Left lung (tissue), 10 donors: Measurements from ENCODE around the gene FAM228A. TPM values are rescaled to one million over a fixed set of nuclear protein-coding genes. Genes with fewer than 3 reads are reported as not detected.

Experiments
- ATAC-seq: fragments of 200-7000 bp; cut with Tn5 transposase; one replicate; pipeline ENCODE4 v1.9.1; 2020; ENCODE audit warnings: moderate library complexity
- DNase-seq, 4 donors: peaks; one replicate each; pipeline ENCODE4 v3.0.0-alpha.2; 2013 to 2020
- H3K27ac ChIP-seq, 2 donors: fragments of 200-600 bp; sonication (generic) in 1 of 2; one replicate each; pipeline versions ENCODE4 v1.5.0 to v1.8.0; 2020 to 2021
- H3K27me3 ChIP-seq, 2 donors: fragments of 200-600 bp; sonication (generic) in 1 of 2; one replicate each; pipeline versions ENCODE4 v1.5.0 to v1.8.0; 2020 to 2021
- H3K36me3 ChIP-seq, 2 donors: fragments of 200-600 bp; sonication (generic) in 1 of 2; one replicate each; pipeline versions ENCODE4 v1.5.0 to v1.8.0; 2020 to 2021
- H3K4me1 ChIP-seq, 2 donors: fragments of 200-600 bp; one replicate each; pipeline ENCODE4 v1.8.0; 2021
- H3K4me3 ChIP-seq, 2 donors: fragments of 200-600 bp; sonication (generic) in 1 of 2; one replicate each; pipeline versions ENCODE4 v1.5.0 to v1.8.0; 2020 to 2021; ENCODE audit warnings: mild to moderate bottlenecking in 1 of 2
- H3K9me3 ChIP-seq, 2 donors: fragments of 200-600 bp; sonication (generic) in 1 of 2; one replicate each; pipeline versions ENCODE4 v1.5.0 to v1.8.0; 2020 to 2021
- intact Hi-C, 2 donors: fragments of 100-400 bp; cut with DNase I; formaldehyde crosslinking; loops; one replicate each; pipeline versions ENCODE4 v1.11.2 to v1.14.2; 2022
- polyA plus RNA-seq, 6 donors: library from polyadenylated mRNA; unstranded; fragments of 120-200 nt; gene quantifications; one replicate each; pipeline ENCODE4 v1.2.1, GENCODE V29; 2013; ENCODE audit not compliant: insufficient read length in 6 of 6
- total RNA-seq, 2 donors: library from RNA; stranded (reverse); fragmentation: NEBNext Ultra II Directional; extraction: Animal tissue kit (Norgen Biotek cat#: 25700); gene quantifications; one replicate each; pipeline ENCODE4 v1.2.1, GENCODE V29; 2021
- TF ChIP-seq, protein P1 (sequence below), 2 donors: fragments of 200-600 bp; sonication (generic) in 1 of 2; IDR thresholded peaks; one replicate each; pipeline versions ENCODE4 v1.5.0 to v1.8.0; 2021; ENCODE audit warnings: antibody characterized with exemption in 2 of 2
- donor health status: DM: no; HTN: yes; CAD: no.
- donor health status: DM: no; HTN: no; CAD: no.

Gene FAM228A
- total and polyA plus RNA-seq, 8 donors = 0.41 to 3.4 (median 1.4) TPM

DNA sequence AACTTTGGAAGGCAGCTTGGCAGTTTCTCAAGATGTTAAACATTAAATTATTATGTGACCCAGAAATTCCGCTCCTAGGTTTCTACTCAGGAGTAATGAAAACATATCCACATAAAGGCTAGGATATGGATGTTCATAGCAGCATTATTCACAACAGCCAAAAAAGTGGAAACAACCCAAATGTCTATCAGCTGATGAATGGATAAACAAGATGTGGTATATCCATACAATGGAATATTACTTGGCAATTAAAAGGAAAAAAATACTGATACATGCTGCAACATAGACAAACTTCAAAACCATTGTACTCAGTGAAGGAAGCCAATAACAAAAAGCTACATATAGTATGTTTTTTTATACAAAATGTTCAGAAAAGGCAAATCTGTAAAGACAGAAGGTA lies 12.4 kb upstream of the FAM228A start:
- DNase-seq (no peak), ATAC-seq (no peak)
- H3K36me3 ChIP-seq = no peaks in the 10 kb centered on the region

DNA sequence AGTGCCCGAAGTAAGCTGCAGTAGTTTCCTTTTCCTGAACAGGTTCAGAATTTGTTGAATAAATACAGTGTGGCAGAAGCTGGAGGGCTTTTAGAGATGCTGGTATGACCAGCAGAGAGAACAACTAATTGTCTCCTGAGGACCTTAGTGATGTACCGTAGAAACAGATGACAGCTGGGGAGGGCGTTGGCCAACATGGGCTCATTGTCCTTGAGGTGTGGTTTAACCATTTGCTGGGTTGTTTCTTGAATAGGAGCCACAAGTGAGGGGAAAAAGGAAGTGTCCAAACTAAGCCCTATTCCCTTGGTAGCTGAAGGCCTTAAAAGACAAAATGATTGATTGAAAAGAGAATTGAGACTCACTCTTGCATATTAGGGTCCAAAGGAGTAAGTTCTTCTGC lies 11.7 kb upstream of the FAM228A start:
- TF ChIP-seq, protein P1, sequence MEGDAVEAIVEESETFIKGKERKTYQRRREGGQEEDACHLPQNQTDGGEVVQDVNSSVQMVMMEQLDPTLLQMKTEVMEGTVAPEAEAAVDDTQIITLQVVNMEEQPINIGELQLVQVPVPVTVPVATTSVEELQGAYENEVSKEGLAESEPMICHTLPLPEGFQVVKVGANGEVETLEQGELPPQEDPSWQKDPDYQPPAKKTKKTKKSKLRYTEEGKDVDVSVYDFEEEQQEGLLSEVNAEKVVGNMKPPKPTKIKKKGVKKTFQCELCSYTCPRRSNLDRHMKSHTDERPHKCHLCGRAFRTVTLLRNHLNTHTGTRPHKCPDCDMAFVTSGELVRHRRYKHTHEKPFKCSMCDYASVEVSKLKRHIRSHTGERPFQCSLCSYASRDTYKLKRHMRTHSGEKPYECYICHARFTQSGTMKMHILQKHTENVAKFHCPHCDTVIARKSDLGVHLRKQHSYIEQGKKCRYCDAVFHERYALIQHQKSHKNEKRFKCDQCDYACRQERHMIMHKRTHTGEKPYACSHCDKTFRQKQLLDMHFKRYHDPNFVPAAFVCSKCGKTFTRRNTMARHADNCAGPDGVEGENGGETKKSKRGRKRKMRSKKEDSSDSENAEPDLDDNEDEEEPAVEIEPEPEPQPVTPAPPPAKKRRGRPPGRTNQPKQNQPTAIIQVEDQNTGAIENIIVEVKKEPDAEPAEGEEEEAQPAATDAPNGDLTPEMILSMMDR (IDR thresholded peaks at IDR 0.05) = no peak
- H3K27ac ChIP-seq = no peak overlapping the region
- H3K4me1 ChIP-seq = no peaks in the 10 kb centered on the region
- no peak overlapping the region for H3K4me3 ChIP-seq
- intact Hi-C loops = no loop called here
- no peaks in the 10 kb centered on the region for H3K36me3 ChIP-seq
- no peaks in the 10 kb centered on the region for H3K27me3 ChIP-seq
- H3K9me3 ChIP-seq = no peaks in the 10 kb centered on the region
- no peak for DNase-seq
- no peak for ATAC-seq

More for the DNA sequence above, 12.4 kb upstream of the FAM228A start:
- Histone ChIP-seq H3K9me3 (no peaks in the 10 kb centered on the region), H3K27ac (no peak overlapping the region), H3K4me1 (no peaks in the 10 kb centered on the region), H3K4me3 (no peak overlapping the region), H3K27me3 (no peaks in the 10 kb centered on the region)
- intact Hi-C loops = no loop called here
- TF ChIP-seq, protein P1 (IDR thresholded peaks at IDR 0.05) = no peak

DNA sequence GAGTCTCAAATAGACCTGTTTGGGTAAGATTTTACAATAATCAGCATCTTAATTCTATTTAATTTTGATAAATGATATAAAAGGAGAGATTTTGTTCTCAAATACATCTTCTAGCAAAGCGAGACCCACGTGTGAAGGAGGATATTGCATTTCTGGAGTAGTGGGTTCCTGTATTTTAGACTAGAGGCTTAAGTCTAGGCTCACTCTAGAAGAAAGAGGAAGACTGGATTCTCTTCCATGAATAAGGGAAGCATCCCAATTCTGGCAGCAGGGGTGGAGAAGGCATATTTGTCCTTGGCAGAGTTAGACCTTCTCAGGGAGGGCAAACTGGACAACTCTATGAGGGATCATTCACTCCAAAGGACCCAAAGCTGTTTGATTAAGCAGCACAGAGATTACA lies 11.3 kb upstream of the FAM228A start:
- ATAC-seq = no peak
- no peaks in the 10 kb centered on the region for H3K4me1 ChIP-seq
- H3K27me3 ChIP-seq = no peaks in the 10 kb centered on the region
- TF ChIP-seq, protein P1 (IDR thresholded peaks at IDR 0.05) = no peak
- no peak overlapping the region for H3K27ac ChIP-seq
- H3K36me3 ChIP-seq = no peaks in the 10 kb centered on the region
- no peak for DNase-seq
- intact Hi-C loops = no loop called here
- H3K4me3 ChIP-seq = no peak overlapping the region
- H3K9me3 ChIP-seq = no peaks in the 10 kb centered on the region

DNA sequence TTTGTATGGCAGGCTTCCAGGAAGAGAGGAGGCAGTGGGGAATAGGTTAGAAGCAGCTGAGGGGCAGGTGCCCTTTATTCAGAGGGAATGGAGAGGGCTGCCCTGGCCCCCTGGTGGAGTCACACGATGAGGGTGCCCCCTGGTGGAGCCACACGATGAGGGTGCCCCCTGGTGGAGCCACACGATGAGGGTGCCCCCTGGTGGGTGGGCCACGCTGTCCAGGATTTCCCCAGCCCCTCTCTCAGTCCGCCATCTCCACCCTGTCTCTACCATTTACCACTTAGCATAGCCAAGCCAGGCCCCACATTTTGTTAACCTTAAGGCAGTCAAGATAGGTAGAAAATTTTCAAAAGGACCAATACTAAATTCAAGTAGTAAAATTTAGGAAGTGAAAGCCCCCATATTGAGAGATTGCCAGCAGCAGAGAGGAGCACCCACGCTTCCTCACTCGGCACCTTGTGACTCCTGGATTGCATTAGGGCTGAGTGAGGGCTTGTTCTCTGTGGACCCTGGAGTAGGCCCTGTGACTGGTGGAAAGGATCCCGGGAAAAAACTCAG lies 10.4 kb upstream of the FAM228A start:
- no peak overlapping the region for H3K27ac ChIP-seq
- DNase-seq = peak in 2 of 4 donors; percentile 40 to 76
- intact Hi-C loops = no loop called here
- H3K27me3 ChIP-seq = no peaks in the 10 kb centered on the region
- H3K9me3 ChIP-seq = no peaks in the 10 kb centered on the region
- no peaks in the 10 kb centered on the region for H3K36me3 ChIP-seq
- peak; percentile 73 for ATAC-seq
- no peak overlapping the region for H3K4me3 ChIP-seq
- H3K4me1 ChIP-seq = no peaks in the 10 kb centered on the region
- TF ChIP-seq, protein P1 (IDR thresholded peaks at IDR 0.05) = peak; percentile 34 to 37

DNA sequence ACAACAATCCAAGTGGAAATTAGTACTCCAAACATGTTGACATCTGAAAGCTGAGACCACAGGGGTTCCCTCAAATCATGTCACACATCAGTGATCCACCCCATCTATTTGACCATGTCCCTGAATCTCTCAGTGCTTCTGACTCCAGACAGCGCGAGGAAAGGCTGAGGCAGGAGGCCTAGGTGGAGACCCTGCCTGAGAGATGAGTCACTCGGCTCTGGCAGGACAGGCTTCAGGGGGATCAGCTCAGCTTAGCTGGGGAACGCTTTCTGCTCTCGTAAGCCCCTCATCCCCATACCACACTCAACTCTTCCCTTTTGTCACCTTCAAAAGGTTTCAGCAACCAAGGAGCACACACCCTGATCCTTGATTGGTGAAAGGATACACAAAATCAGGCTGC lies 5.8 kb upstream of the FAM228A start:
- Histone ChIP-seq H3K4me3 (no peak overlapping the region), H3K4me1 (no peaks in the 10 kb centered on the region), H3K9me3 (no peaks in the 10 kb centered on the region), H3K27ac (no peak overlapping the region), H3K36me3 (no peaks in the 10 kb centered on the region), H3K27me3 (no peaks in the 10 kb centered on the region)
- intact Hi-C loops = no loop called here
- TF ChIP-seq, protein P1 (IDR thresholded peaks at IDR 0.05) = no peak
- no peak for ATAC-seq
- DNase-seq = no peak
